GM12874 (cell line): ENCODE results near the gene UBA5.

ENCODE experiments used
- TF ChIP-seq, protein P1 (sequence below): IDR thresholded peaks from 2 replicates; pipeline ENCODE4 v1.5.1; 2011; ENCODE audit warnings: low read depth, mild to moderate bottlenecking, control low read depth, low read length, moderate library complexity; ENCODE audit not compliant: insufficient read depth

UBA5 gene

DNA sequence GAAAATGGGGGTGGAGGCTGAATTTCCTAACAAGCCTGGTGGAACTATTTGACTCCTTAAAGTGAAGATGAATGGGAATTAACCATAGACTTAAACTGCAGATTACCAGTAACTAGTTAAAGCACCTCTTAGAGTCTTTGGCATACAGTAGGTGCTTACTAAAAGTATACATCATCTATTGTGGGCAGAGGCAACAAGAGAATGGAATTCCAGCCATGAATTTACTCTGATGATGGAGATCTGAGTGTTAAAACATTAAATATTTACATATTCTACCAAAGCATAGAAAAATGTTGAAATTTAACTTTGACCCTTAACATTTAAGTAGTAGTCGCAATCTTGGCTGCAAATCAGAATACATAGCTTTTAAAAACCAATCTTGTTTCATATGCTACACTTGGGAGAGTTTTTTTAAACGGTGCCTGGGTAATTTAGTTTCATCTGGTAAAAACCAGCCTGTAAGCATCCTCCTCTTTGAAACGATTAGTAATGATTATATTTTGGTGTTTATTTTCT lies 5.2 kb downstream of the UBA5 start:
- TF ChIP-seq, protein P1, sequence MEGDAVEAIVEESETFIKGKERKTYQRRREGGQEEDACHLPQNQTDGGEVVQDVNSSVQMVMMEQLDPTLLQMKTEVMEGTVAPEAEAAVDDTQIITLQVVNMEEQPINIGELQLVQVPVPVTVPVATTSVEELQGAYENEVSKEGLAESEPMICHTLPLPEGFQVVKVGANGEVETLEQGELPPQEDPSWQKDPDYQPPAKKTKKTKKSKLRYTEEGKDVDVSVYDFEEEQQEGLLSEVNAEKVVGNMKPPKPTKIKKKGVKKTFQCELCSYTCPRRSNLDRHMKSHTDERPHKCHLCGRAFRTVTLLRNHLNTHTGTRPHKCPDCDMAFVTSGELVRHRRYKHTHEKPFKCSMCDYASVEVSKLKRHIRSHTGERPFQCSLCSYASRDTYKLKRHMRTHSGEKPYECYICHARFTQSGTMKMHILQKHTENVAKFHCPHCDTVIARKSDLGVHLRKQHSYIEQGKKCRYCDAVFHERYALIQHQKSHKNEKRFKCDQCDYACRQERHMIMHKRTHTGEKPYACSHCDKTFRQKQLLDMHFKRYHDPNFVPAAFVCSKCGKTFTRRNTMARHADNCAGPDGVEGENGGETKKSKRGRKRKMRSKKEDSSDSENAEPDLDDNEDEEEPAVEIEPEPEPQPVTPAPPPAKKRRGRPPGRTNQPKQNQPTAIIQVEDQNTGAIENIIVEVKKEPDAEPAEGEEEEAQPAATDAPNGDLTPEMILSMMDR = no peak

DNA sequence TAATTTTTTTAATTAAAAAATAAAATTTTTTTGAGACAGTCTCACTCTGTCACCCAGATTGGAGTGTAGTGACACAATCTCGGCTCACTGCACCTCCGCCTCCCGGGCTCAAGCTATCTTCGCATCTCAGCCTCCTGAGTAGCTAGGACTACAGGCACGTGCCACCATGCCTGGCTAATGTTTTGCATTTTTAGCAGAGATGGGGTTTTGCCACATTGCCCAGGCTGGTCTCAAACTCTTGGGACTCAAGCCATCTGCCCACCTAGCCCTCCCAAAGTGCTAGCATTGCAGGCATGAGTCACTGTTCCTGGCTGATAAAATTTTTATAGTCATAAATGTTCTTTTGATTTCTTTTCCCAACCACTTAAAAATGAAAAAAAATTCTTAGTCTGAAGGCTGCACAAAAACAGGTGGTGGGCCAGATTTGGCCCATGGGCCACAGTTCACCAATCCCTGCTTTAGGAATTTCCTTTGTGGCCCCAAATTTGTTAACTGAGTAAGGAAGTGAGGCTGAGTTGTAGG lies 9.2 kb downstream of the UBA5 start:
- TF ChIP-seq, protein P1 = no peak

DNA sequence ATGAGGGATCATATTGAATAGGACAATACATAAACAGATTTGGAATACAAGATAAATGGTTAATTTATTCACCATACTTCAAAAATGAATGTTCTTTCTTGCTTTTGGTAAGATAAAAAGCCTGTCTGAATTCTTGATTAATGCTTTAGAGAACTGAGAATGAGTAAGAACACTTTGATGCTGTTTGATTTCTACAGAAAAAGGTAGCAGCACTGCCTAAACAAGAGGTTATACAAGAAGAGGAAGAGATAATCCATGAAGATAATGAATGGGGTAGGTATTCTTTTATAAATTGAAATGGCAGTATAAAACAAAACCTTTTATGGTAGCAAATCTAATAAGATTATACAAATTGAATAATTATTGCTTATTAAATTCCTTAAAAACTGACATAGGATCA lies 15.3 kb downstream of the UBA5 start:
- TF ChIP-seq, protein P1 = no peak

DNA sequence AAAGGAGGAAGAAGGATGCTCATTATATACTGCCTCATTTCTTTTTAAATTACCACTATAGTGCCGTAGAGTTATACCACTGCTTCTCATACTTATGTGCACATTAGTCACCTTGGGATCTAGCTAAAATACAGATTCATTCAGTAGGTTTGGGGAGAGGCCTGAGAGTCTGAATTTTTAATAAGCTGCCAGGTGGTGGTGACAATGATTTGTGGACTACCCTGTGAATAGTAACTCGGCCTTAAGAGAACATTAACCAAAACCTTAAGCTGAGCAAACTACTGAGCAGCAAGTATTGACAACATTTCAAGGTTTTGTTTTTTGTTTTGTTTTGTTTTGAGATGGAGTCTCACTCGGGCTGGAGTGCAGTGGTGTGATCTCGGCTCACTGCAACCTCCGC lies 19.8 kb downstream of the UBA5 start:
- TF ChIP-seq, protein P1 = no peak

DNA sequence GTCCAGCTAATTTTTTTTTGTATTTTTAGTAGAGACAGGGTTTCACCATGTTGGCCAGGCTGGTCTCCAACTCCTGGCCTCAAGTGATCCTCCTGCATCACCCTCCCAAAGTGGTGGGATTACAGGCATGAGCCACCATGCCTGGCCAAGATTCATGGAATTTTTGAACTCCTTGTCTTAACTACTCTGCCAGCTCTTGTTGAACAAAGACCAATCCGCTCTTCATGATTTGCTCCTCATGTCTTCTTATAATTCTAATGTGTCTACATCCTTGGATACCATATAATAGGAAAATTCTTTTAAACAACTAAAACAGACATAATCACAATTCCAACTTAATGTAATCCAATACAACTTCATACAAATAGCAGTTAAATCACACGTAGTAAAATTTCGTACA lies 21.3 kb downstream of the UBA5 start:
- TF ChIP-seq, protein P1 = no peak

DNA sequence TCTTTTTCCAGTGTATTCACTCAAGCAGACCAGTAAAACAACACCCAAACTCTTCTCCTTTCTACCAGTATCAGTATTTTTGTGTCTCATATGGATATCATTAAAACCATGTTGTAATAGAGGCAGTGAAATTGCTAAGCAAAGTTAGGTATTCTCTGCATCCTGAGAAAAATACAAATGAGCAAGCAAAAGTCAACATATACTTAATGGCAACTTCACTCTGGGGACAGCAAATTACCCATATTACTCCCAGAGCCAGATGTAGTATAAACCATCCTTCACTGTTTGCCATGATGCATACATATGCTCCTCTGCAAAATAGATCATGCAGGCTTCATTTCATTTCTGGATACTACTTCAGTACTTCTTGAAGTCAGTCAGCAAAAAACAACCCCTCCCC lies 22.1 kb downstream of the UBA5 start:
- TF ChIP-seq, protein P1 = no peak

DNA sequence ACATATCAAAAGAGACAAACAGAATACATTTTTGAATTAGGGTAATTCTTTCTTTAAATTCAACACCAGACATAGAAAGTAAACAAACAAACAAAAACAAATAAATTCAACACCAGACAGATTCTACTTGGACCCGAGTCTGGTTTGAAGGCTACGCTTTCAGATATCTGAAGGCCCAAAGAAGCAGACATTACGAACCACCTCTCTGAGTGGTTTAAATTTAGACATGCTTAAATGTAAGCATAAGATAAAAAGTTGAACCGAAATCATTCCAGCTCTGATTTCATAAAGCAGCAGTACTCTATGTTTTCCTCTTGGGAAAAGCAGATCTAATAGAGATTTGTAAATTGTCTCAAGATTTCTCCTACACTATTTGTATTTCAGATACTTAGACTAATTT lies 29.9 kb downstream of the UBA5 start:
- TF ChIP-seq, protein P1 = no peak
